GM18868 (cell line): ENCODE results near the gene GJA1.
"Not testable (repeated sequence)": the region's sequence is repeated elsewhere in the genome, so short reads cannot be mapped to it uniquely, and the experiment has no call there.

ENCODE experiments used
- ATAC-seq: cut with Tn5 transposase; IDR thresholded peaks from one replicate; pipeline ENCODE4 v1.9.1; 2021; ENCODE audit warnings: mild to moderate bottlenecking, moderate library complexity; ENCODE audit not compliant: unreplicated experiment

GJA1 gene

GRCh38 chr6:121435444-121436069, at the start of gene GJA1:
Gene GJA1, plus strand, starts transcription at chr6:121435646. Its CDS starts 11,202 bp downstream, at chr6:121446848.
- no peak for ATAC-seq

- ATAC-seq: not testable (repeated sequence)
Measured at GRCh38 chr6:121386551-121386950, 48.9 kb upstream of the GJA1 start.

GRCh38 chr6:121389419-121389818, 46.0 kb upstream of the GJA1 start:
- no peak for ATAC-seq

GRCh38 chr6:121393731-121394505, 41.5 kb upstream of the GJA1 start:
- ATAC-seq: no peak

GRCh38 chr6:121395736-121396135, 39.7 kb upstream of the GJA1 start:
- no peak for ATAC-seq

GRCh38 chr6:121397188-121397587, 38.3 kb upstream of the GJA1 start:
- not testable (repeated sequence) for ATAC-seq

GRCh38 chr6:121398127-121398526, 37.3 kb upstream of the GJA1 start:
- no peak for ATAC-seq

- no peak for ATAC-seq
Measured at GRCh38 chr6:121399966-121400365, 35.5 kb upstream of the GJA1 start.

GRCh38 chr6:121403964-121404363, 31.5 kb upstream of the GJA1 start:
- no peak for ATAC-seq

- no peak for ATAC-seq
Measured at GRCh38 chr6:121405306-121405705, 30.1 kb upstream of the GJA1 start.

GRCh38 chr6:121408321-121408720, 27.1 kb upstream of the GJA1 start:
- ATAC-seq: no peak

GRCh38 chr6:121413879-121414278, 21.6 kb upstream of the GJA1 start:
- no peak for ATAC-seq

GRCh38 chr6:121418346-121418745, 17.1 kb upstream of the GJA1 start:
- no peak for ATAC-seq

- ATAC-seq: no peak
Measured at GRCh38 chr6:121426686-121427085, 8.8 kb upstream of the GJA1 start.

- ATAC-seq: no peak
Measured at GRCh38 chr6:121428872-121429756, 6.3 kb upstream of the GJA1 start.

GRCh38 chr6:121430514-121431460, 4.7 kb upstream of the GJA1 start:
- ATAC-seq: no peak

GRCh38 chr6:121431776-121432175, 3.7 kb upstream of the GJA1 start:
- ATAC-seq: not testable (repeated sequence)

GRCh38 chr6:121434037-121434770, 1.2 kb upstream of the GJA1 start:
- no peak for ATAC-seq

- ATAC-seq: no peak
Measured at GRCh38 chr6:121436274-121436857, 920 bp downstream of the GJA1 start.
